WTC11 (cell line): Measurements from ENCODE around the gene NR3C1. TPM values are rescaled to one million over a fixed set of nuclear protein-coding genes. Genes with fewer than 3 reads are reported as not detected.

Experiments used
- ATAC-seq: fragments of 200-7000 bp; cut with Tn5 transposase; 2 replicates; pipeline ENCODE4 v1.10.0; 2021; ENCODE audit warnings: mild to moderate bottlenecking, moderate library complexity
- CTCF ChIA-PET: fragments of 300-600 bp; sonication (Branson Sonifier 250); formaldehyde crosslinking; loops from one replicate; lab custom pipeline; 2021; ENCODE audit warnings: antibody characterized with exemption; lab: Charles Lee
- POLR2A ChIA-PET: fragments of 350-600 bp; sonication (Branson Sonifier 250); formaldehyde crosslinking; loops from one replicate; lab custom pipeline; 2021; ENCODE audit warnings: antibody characterized with exemption; lab: Charles Lee
- DNase-seq: peaks from one replicate; pipeline ENCODE4 v3.0.0; 2021; ENCODE audit warnings: low spot score
- H3K27ac Mint-ChIP-seq: 2 replicates; pipeline ENCODE4 v1.8.0; 2021; ENCODE audit warnings: mixed read lengths
- H3K27me3 Mint-ChIP-seq: 2 replicates; pipeline ENCODE4 v1.8.0; 2021; ENCODE audit warnings: low read depth, mild to moderate bottlenecking, moderate library complexity, mixed read lengths
- H3K36me3 Mint-ChIP-seq: 2 replicates; pipeline ENCODE4 v1.8.0; 2021; ENCODE audit warnings: mixed read lengths
- H3K4me1 Mint-ChIP-seq: 2 replicates; pipeline ENCODE4 v1.8.0; 2022; ENCODE audit warnings: mixed read lengths
- H3K4me3 Mint-ChIP-seq: 2 replicates; pipeline ENCODE4 v1.8.0; 2021; ENCODE audit warnings: mild to moderate bottlenecking, moderate library complexity, mixed read lengths
- H3K9me3 Mint-ChIP-seq: 2 replicates; pipeline ENCODE4 v1.8.0; 2021; ENCODE audit warnings: mixed read lengths
- ATF1 ChIP-seq: sonication (generic); formaldehyde crosslinking; IDR thresholded peaks from 2 replicates; pipeline ENCODE4 v1.8.1; 2023; ENCODE audit warnings: mild to moderate bottlenecking, moderate library complexity, missing genetic modification reagents
- CREB1 ChIP-seq: sonication (generic); formaldehyde crosslinking; IDR thresholded peaks from 2 replicates; pipeline ENCODE4 v1.8.0; 2023; ENCODE audit warnings: mild to moderate bottlenecking, missing genetic modification reagents
- ESRRA ChIP-seq: sonication (generic); formaldehyde crosslinking; IDR thresholded peaks from 2 replicates; pipeline ENCODE4 v1.8.1; 2022; ENCODE audit warnings: mild to moderate bottlenecking, missing genetic modification reagents, borderline replicate concordance
- ETV6 ChIP-seq: sonication (generic); formaldehyde crosslinking; IDR thresholded peaks from 2 replicates; pipeline ENCODE4 v1.8.1; 2022; ENCODE audit warnings: mild to moderate bottlenecking, missing genetic modification reagents
- GTF2I ChIP-seq: fragments of 250-450 bp; sonication (Bioruptor Pico); conservative IDR thresholded peaks from 2 replicates; pipeline ENCODE4 v1.4.0; 2021; ENCODE audit warnings: mild to moderate bottlenecking
- HMGA2 ChIP-seq: fragments of 250-450 bp; sonication (Bioruptor Pico); IDR thresholded peaks from 2 replicates; pipeline ENCODE4 v1.4.0; 2021; ENCODE audit warnings: mild to moderate bottlenecking, moderate library complexity
- KAT7 ChIP-seq: sonication (generic); formaldehyde crosslinking; IDR thresholded peaks from 2 replicates; pipeline ENCODE4 v1.8.1; 2023; ENCODE audit warnings: missing genetic modification reagents, mild to moderate bottlenecking, borderline replicate concordance
- MXD4 ChIP-seq: fragments of 250-450 bp; sonication (Bioruptor Pico); IDR thresholded peaks from 2 replicates; pipeline ENCODE4 v1.8.0; 2021; ENCODE audit warnings: mild to moderate bottlenecking, moderate library complexity, borderline replicate concordance
- NFATC4 ChIP-seq: fragments of 250-450 bp; sonication (Bioruptor Pico); IDR thresholded peaks from 2 replicates; pipeline ENCODE4 v1.9.0; 2021; ENCODE audit warnings: mild to moderate bottlenecking
- RELA ChIP-seq: sonication (generic); formaldehyde crosslinking; IDR thresholded peaks from 2 replicates; pipeline ENCODE4 v1.8.1; 2022; ENCODE audit warnings: missing genetic modification reagents, mild to moderate bottlenecking, borderline replicate concordance
- TCF7 ChIP-seq: sonication (generic); formaldehyde crosslinking; IDR thresholded peaks from 2 replicates; pipeline ENCODE4 v1.8.0; 2022; ENCODE audit warnings: mild to moderate bottlenecking, low read depth, missing genetic modification reagents, moderate library complexity
- ZNF671 ChIP-seq: fragments of 250-450 bp; sonication (Bioruptor Pico); IDR thresholded peaks from 2 replicates; pipeline ENCODE4 v1.8.0; 2021; ENCODE audit warnings: mild to moderate bottlenecking
- total RNA-seq: library from RNA; stranded (reverse); gene quantifications from 3 replicates; pipeline ENCODE4 v1.2.3, GENCODE V29; 2021
- TF ChIP-seq, protein P1 (sequence below): sonication (generic); formaldehyde crosslinking; conservative IDR thresholded peaks from 2 replicates; pipeline ENCODE4 v1.8.1; 2023; ENCODE audit warnings: mild to moderate bottlenecking, low read depth, missing genetic modification reagents, moderate library complexity
- TF ChIP-seq, protein P2 (sequence below): fragments of 200-600 bp; IDR thresholded peaks from 2 replicates; pipeline ENCODE4 v1.8.0; 2022; ENCODE audit warnings: antibody characterized with exemption
- TF ChIP-seq, protein P3 (sequence below): sonication (generic); formaldehyde crosslinking; IDR thresholded peaks from 2 replicates; pipeline ENCODE4 v1.8.1; 2022; ENCODE audit warnings: mild to moderate bottlenecking, missing genetic modification reagents, moderate library complexity, borderline replicate concordance
- TF ChIP-seq, protein P4 (sequence below): sonication (generic); formaldehyde crosslinking; IDR thresholded peaks from 2 replicates; pipeline ENCODE4 v1.8.0; 2022; ENCODE audit warnings: mild to moderate bottlenecking, missing genetic modification reagents
- TF ChIP-seq, protein P5 (sequence below): sonication (generic); formaldehyde crosslinking; IDR thresholded peaks from 2 replicates; pipeline ENCODE4 v1.8.1; 2023; ENCODE audit warnings: mild to moderate bottlenecking, missing genetic modification reagents
- TF ChIP-seq, protein P6 (sequence below): sonication (generic); formaldehyde crosslinking; IDR thresholded peaks from 2 replicates; pipeline ENCODE4 v1.8.1; 2022; ENCODE audit warnings: missing genetic modification reagents, borderline replicate concordance
- TF ChIP-seq, protein P7 (sequence below): sonication (generic); formaldehyde crosslinking; IDR thresholded peaks from 2 replicates; pipeline ENCODE4 v1.8.1; 2023; ENCODE audit warnings: mild to moderate bottlenecking, moderate library complexity, missing genetic modification reagents

Gene NR3C1
- total RNA-seq, 1 experiment from 2014 or later = 15.0 TPM

DNA sequence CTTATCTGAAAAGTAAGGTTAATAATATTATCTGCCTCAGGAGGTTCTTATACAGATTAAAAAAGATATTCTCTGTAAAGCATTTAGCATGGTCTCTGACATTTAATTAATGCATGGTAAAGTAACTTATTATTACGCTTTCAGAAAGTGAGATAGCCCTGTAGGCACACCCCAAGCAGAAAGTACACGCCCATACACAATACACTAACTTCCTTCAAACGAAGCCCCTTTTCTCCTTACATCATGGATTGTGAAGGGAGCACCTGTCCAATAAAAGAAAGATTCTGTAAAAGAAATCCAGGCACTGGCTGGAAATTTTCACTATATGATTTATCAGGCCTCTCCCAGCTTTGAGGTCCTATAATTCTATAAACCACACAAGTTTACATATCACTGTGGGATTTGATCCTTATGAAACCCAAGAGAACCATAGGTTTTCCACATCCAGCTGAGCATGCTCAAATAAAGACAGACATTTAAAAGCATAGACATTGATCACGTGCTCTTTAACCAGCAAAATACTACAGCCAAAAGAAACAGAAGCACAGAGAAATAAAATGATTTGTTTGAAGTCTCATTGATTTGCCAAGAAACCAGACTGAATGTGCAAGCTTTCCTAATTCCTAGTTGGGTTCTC is 14.1 kb upstream of the NR3C1 start:
- POLR2A ChIA-PET = no interaction called here
- CTCF ChIA-PET = interaction anchor here (0.6 kb wide), 1 partner anchor 165 kb away, joined by 5 read pairs; no protein-coding TSS in a partner anchor
- Mint-ChIP-seq H3K9me3 (peaks cover 6% of the 10 kb centered on the region), H3K4me1 (peaks cover 15% of the 10 kb centered on the region), H3K36me3 (no peaks in the 10 kb centered on the region), H3K27me3 (no peaks in the 10 kb centered on the region), H3K4me3 (no peak overlapping the region), H3K27ac (no peak overlapping the region)
- DNase-seq = no peak
- TF ChIP-seq KAT7 (CRISPR knock-in tag) (no peak), GTF2I (CRISPR knock-in tag) (no peak), TCF7 (no peak), NFATC4 (CRISPR knock-in tag) (no peak), RELA (CRISPR knock-in tag) (no peak), MXD4 (CRISPR knock-in tag) (no peak), HMGA2 (CRISPR knock-in tag) (no peak), ETV6 (no peak)
- TF ChIP-seq, protein P1, sequence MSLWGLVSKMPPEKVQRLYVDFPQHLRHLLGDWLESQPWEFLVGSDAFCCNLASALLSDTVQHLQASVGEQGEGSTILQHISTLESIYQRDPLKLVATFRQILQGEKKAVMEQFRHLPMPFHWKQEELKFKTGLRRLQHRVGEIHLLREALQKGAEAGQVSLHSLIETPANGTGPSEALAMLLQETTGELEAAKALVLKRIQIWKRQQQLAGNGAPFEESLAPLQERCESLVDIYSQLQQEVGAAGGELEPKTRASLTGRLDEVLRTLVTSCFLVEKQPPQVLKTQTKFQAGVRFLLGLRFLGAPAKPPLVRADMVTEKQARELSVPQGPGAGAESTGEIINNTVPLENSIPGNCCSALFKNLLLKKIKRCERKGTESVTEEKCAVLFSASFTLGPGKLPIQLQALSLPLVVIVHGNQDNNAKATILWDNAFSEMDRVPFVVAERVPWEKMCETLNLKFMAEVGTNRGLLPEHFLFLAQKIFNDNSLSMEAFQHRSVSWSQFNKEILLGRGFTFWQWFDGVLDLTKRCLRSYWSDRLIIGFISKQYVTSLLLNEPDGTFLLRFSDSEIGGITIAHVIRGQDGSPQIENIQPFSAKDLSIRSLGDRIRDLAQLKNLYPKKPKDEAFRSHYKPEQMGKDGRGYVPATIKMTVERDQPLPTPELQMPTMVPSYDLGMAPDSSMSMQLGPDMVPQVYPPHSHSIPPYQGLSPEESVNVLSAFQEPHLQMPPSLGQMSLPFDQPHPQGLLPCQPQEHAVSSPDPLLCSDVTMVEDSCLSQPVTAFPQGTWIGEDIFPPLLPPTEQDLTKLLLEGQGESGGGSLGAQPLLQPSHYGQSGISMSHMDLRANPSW (CRISPR knock-in tag) = no peak
- TF ChIP-seq, protein P2, sequence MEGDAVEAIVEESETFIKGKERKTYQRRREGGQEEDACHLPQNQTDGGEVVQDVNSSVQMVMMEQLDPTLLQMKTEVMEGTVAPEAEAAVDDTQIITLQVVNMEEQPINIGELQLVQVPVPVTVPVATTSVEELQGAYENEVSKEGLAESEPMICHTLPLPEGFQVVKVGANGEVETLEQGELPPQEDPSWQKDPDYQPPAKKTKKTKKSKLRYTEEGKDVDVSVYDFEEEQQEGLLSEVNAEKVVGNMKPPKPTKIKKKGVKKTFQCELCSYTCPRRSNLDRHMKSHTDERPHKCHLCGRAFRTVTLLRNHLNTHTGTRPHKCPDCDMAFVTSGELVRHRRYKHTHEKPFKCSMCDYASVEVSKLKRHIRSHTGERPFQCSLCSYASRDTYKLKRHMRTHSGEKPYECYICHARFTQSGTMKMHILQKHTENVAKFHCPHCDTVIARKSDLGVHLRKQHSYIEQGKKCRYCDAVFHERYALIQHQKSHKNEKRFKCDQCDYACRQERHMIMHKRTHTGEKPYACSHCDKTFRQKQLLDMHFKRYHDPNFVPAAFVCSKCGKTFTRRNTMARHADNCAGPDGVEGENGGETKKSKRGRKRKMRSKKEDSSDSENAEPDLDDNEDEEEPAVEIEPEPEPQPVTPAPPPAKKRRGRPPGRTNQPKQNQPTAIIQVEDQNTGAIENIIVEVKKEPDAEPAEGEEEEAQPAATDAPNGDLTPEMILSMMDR = no peak
- TF ChIP-seq, protein P3, sequence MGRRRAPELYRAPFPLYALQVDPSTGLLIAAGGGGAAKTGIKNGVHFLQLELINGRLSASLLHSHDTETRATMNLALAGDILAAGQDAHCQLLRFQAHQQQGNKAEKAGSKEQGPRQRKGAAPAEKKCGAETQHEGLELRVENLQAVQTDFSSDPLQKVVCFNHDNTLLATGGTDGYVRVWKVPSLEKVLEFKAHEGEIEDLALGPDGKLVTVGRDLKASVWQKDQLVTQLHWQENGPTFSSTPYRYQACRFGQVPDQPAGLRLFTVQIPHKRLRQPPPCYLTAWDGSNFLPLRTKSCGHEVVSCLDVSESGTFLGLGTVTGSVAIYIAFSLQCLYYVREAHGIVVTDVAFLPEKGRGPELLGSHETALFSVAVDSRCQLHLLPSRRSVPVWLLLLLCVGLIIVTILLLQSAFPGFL = no peak
- TF ChIP-seq, protein P4, sequence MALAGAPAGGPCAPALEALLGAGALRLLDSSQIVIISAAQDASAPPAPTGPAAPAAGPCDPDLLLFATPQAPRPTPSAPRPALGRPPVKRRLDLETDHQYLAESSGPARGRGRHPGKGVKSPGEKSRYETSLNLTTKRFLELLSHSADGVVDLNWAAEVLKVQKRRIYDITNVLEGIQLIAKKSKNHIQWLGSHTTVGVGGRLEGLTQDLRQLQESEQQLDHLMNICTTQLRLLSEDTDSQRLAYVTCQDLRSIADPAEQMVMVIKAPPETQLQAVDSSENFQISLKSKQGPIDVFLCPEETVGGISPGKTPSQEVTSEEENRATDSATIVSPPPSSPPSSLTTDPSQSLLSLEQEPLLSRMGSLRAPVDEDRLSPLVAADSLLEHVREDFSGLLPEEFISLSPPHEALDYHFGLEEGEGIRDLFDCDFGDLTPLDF (CRISPR knock-in tag) = no peak
- TF ChIP-seq, protein P5, sequence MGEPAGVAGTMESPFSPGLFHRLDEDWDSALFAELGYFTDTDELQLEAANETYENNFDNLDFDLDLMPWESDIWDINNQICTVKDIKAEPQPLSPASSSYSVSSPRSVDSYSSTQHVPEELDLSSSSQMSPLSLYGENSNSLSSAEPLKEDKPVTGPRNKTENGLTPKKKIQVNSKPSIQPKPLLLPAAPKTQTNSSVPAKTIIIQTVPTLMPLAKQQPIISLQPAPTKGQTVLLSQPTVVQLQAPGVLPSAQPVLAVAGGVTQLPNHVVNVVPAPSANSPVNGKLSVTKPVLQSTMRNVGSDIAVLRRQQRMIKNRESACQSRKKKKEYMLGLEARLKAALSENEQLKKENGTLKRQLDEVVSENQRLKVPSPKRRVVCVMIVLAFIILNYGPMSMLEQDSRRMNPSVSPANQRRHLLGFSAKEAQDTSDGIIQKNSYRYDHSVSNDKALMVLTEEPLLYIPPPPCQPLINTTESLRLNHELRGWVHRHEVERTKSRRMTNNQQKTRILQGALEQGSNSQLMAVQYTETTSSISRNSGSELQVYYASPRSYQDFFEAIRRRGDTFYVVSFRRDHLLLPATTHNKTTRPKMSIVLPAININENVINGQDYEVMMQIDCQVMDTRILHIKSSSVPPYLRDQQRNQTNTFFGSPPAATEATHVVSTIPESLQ (CRISPR knock-in tag) = no peak
- ATAC-seq = no peak

DNA sequence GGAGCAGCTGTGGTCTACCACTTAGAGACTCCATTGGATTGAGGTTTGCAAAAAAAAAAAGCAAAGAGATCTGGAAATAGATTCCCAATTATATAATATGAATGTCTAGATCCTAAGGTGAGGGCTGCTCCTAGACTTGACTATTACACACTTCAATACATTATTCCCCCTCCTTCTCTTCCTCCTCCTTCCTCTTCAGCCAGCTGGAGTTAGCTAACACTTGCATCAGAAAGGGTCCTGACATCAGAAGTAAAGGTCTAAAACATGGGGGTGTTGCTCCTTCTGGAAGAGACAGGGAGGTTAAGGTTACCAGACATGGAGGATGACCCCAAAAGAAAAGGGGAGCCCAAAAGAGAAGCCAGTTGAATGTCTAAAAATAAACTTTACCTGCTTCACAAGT is 12.9 kb upstream of the NR3C1 start:
- H3K27me3 Mint-ChIP-seq = no peaks in the 10 kb centered on the region
- ATAC-seq (no peak), DNase-seq (no peak)
- no peak overlapping the region for H3K4me3 Mint-ChIP-seq
- H3K9me3 Mint-ChIP-seq = peaks cover 6% of the 10 kb centered on the region
- peaks cover 24% of the 10 kb centered on the region for H3K4me1 Mint-ChIP-seq
- H3K36me3 Mint-ChIP-seq = no peaks in the 10 kb centered on the region
- no peak overlapping the region for H3K27ac Mint-ChIP-seq
- ChIA-PET CTCF (no interaction called here), POLR2A (interaction anchor here (0.7 kb wide), 1 partner anchor 463 kb away, joined by 3 read pairs; no protein-coding TSS in a partner anchor)
- TF ChIP-seq ESRRA (CRISPR knock-in tag) (no peak), CREB1 (no peak), ATF1 (no peak), ZNF671 (CRISPR knock-in tag) (no peak)
- TF ChIP-seq, protein P4 (CRISPR knock-in tag) = no peak
- TF ChIP-seq, protein P3 = no peak
- TF ChIP-seq, protein P6, sequence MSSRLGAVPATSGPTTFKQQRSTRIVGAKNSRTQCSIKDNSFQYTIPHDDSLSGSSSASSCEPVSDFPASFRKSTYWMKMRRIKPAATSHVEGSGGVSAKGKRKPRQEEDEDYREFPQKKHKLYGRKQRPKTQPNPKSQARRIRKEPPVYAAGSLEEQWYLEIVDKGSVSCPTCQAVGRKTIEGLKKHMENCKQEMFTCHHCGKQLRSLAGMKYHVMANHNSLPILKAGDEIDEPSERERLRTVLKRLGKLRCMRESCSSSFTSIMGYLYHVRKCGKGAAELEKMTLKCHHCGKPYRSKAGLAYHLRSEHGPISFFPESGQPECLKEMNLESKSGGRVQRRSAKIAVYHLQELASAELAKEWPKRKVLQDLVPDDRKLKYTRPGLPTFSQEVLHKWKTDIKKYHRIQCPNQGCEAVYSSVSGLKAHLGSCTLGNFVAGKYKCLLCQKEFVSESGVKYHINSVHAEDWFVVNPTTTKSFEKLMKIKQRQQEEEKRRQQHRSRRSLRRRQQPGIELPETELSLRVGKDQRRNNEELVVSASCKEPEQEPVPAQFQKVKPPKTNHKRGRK (CRISPR knock-in tag) = no peak
- TF ChIP-seq, protein P7, sequence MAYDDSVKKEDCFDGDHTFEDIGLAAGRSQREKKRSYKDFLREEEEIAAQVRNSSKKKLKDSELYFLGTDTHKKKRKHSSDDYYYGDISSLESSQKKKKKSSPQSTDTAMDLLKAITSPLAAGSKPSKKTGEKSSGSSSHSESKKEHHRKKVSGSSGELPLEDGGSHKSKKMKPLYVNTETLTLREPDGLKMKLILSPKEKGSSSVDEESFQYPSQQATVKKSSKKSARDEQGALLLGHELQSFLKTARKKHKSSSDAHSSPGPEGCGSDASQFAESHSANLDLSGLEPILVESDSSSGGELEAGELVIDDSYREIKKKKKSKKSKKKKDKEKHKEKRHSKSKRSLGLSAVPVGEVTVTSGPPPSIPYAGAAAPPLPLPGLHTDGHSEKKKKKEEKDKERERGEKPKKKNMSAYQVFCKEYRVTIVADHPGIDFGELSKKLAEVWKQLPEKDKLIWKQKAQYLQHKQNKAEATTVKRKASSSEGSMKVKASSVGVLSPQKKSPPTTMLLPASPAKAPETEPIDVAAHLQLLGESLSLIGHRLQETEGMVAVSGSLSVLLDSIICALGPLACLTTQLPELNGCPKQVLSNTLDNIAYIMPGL = no peak
